Stimulated activated CD4-positive, alpha-beta T cell treated with anti-CD3 and anti-CD28 coated beads, Interleukin-15, amount 100 ng/mL, for 48 hours (primary cell): ENCODE measurements around the gene RPS14.
A peak's percentile ranks its signal among the peaks of the same experiment; 100 is the strongest.

ENCODE experiments used
- DNase-seq, 2 donors: peaks; one replicate each; pipeline ENCODE4 v3.0.0-alpha.2; 2020; ENCODE audit warnings: low read depth in 2 of 2

RPS14 gene

DNA sequence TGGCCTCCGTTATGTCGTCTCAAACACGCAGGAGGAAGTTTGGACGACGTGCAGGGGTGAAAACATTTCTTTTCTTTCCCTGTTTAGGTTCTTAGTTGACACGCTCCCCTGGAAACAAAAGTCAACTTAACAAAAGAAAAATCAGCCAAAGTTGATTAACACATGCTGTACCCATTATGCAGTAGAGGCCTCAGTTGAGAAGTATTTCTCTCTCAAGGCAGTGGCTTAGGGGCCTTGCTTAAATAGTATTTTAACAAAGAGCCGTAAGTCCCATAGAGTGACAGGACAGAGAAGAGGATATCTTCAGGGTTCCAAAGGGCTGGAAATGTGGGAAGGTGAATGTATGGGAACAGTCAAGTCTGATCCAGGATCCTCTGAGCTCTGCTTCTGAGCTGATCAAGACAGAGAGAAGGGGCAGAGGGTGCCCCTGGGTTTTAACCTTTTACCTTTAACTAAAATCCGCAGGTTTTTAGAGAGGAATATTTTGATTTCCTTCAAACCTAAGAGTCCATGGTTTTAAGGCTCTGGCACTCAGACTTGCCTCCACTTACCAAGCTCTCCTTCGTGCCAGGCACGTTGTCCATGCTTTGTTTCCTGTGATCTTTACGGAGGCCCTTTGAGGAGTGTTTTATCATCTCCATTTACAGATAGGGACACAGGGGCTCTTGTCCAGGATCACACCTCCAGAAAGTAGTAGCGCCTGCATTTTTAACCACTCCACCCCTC is 36.2 kb downstream of the RPS14 start:
- no peak for DNase-seq

DNA sequence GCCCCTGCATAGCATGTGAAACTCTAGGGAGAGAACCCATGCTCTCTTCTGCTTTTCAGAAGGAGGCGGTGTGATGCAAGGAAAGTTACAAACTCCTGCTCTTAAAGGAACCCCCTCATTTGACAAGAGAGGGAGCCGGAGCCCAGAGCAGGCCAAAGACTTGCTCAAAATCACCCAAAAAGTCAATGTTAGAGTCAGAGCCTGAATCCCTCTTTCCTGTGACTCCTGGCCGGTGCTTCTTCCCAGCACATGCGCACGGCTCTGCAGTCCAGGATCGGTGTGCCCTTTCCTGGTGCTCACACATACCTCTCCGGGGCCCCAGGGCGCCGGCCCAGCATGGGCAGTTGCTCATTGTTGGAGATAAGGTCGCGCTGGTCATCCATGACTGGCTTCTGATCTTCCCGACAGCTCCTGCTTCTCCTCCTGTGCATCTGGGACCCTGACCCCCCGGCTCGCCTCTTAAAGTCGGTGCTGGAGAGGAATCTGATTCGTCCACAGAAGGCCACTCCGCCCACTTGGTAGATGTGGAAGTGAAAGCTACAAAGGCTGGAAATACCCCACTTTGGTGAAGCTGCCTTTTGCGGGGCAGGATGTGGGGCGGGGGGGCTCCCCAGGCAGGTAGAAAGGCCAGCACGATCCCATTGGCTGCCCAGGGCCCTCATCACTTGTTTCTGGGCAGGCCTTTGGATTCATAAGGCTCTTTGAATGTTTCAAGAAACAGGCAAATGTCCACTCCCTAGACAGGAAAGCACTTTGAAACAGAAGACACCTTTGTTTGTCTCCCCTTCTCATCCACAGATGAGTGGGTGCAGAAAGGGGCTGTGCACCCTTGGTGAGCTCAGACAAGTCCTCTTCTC is 37.0 kb downstream of the RPS14 start, which contains the start of gene CD74:
Gene CD74, minus strand, starts transcription at position 592 of the 857 bp plus-strand sequence. Its CDS starts 161 bp downstream, at position 431.
- DNase-seq = peak; percentile 87

DNA sequence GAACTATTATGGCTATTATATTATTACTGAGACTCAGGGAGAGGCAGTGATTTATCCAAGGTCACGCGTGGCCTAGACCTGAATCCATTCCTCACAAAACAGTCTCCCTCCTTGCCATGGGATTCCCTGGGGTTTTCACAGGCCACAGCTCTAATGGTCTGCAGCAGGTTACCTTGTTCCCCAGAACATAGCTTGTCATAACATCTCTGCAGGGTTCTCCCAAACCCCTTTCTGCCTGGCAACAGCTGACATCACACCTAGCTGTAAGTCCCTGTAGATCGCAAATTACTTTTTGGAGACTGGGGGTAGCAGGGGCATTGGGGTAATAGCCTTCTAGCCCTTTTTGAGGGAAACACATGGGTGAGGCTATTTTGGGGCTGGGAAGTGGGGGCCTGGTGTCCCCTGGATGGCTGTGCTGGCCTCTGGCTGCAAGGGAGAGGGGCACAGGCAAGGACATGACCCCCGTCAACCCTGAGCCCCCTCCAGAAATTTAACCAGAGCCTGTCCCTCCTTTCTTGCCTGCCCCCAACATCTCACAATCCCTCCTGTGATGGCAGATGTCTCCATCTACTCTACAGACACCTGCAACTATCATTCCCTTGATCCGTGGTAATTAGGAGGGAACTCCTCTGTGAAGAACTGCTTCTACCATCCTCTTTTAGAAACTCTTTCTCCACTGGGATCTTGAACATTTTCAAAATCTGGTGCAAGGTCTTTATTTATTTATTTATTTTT is 38.1 kb downstream of the RPS14 start:
- DNase-seq = peak; percentile 45 to 61

DNA sequence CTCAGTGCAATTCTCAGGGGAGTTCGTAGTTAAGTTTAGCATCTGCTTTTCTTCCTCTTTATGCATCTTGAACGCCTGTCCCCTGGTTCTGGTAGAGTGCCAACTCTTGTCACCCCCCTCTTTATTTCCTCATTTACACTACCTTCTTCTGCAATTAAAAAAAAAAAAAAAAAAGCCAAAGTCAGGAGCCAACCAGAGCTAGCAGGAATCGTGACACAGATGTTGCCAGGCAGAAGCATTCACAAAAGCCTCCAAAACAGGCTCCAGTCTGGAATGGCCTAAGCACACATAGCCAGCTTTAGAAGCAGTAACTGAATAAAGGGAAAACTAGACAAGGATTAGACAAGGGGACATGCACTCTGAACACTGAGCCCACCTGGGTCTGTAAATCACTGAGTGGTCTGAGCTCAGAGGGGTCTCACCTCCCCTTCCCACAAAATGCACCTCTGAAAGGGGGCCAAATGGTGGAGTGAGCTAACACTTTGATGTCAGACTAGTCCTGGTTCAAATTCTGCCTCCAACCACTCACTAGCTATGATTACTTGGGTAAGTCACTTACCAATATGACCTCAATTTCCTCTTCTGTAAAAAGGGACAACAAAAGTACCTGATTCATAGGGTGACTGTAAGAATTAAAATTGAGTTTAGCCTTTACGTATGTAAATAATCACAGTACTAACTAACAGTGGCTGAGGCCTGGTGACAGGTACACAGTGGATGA is 38.9 kb downstream of the RPS14 start:
- no peak for DNase-seq

DNA sequence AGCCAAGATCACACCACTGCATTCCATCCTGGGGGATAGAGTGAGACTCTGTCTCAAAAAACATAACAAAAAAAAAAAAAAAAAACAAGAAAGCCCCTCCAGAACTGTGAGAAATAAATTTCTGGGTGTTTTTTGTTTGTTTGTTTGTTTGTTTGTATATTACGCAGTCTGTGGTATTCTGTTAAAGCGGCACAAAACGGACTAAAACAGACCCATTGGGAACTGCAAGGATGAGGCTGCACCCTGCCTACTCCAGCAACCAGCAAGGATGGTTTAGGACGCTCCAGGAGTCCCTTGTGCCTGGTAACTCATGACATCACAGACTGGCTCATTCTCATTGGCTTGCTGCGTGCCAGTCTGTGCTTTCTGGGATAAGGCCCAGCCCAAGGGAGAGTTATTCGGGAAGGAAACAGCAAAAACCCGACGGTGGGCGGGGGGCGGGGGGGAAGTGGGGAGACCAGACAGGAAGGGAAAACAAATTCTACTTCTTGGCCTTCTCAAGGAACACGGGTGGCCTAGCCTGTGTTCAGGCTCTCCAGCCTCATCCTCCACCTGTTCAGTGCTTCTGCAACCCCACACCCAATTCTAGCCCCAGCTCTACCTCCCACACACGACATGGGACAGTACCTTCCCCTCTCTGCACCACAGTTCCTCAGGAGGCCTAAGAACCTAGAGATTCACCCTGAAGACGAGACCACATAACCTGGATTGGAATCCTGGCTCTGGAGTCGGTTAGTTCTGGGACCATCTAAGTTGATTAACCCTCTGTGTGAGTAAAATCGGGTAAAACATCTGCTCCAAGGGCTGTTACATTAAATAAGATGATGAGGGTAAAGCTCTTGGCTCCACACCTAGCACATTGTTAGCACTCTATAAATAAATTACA is 39.7 kb downstream of the RPS14 start:
- peak; percentile 19 to 40 for DNase-seq

DNA sequence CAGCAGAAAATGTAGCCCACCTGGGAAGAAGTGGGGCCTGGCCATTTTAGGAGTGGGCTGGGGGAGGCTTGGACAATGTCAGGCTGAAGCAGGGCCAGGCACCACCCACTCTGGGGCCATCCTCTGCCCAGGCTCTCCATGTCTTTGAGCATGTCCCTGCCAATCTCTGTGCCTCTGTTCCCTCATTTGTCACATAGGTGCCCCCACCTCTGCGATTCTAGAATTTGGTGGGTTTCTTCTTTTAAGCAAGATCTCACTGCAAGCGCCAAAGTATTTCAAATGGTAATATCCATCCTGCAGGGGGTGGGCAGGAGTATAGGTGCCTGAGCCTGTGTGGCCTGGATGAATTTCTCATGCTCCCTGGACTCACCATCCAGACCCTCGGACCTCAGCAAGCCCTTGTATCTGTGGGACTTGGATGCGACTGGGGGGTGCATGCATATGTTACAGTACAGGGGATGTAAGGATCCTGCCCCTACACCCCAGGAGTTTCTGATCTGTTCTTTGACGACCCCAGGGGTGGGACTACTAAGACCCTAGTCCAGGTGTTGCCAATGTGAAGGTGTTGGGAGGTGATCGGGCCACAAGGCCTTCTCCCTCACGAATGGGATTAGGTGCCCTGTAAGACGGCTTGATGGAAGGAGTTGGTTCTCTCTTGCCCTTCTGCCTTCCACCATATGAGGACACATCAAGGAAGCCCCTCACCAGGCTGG is 41.2 kb downstream of the RPS14 start:
- no peak for DNase-seq

DNA sequence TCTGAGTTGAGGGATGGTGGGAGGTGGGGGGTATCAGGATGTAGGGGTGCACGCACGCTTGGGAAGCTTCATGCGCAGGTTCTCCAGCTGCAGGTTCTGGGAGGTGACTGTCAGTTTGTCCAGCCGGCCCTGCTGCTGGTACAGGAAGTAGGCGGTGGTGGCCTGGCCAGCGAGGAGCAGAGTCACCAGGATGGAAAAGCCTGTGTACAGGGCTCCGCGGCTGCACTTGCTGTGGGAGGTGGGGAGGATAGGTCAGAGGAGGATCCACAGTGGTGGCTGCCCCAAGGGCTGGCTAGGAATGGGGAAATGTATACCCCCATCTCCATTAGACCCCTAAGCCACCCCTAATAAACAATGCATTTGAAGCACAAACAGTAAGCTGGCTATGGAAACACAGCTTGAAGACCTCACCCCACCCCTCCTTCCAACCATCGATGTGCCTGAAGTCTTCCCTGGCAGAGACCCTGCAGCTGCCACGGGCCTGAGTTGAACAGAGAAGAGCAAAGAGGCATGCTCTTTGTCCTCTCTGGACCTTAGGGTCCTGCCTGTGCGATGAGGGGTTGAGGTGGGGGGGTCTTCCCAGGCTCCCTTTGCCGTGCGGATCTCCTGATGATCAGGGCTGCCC is 42.3 kb downstream of the RPS14 start:
- no peak for DNase-seq

DNA sequence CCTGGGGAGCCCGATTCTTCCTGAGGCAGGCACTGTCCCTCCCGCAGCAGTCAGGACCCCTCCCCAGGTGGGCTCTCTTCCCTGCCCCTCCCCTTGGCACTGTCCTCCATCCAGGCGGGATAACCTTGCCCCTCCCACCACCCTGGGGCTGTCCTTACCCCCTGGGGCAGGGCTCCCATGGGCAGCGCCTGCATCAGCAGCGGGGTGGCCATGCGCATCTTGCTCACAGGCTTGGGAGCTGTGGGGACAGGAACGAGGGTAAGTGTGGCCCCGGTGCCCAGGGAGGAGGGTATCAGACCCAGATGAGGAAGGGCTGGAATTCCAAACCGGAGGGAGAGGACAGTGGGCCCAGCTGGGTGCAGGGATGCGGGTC is 42.8 kb downstream of the RPS14 start:
- DNase-seq = no peak

DNA sequence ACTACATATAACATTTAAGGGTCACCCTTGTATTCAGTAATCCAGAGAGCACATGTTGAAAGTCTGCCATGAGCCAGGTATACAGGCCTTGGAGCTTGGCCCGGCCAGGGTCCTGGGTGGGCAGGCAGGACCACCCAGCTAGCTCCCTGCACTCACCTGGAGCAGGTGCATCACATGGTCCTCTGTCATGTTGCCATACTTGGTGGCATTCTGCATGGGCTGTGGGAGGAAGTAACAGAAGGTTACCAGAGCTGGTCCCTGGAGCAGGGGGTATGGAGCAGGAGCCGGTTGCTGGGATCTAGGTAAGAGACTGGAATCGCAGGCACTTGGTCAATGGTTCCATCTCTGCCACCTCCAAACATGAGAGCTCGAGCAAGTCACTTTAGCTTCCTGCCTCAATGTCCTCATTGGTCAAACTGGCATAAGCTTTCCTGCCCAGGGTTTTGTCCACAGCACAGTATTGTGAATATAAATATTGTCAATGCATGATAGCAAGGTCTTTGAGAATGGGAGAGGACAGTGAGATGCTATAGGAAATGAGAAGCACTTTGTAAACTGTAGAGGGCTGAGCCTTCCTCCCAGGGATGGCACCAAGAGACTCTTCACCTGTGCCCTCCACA is 43.3 kb downstream of the RPS14 start:
- DNase-seq = no peak

DNA sequence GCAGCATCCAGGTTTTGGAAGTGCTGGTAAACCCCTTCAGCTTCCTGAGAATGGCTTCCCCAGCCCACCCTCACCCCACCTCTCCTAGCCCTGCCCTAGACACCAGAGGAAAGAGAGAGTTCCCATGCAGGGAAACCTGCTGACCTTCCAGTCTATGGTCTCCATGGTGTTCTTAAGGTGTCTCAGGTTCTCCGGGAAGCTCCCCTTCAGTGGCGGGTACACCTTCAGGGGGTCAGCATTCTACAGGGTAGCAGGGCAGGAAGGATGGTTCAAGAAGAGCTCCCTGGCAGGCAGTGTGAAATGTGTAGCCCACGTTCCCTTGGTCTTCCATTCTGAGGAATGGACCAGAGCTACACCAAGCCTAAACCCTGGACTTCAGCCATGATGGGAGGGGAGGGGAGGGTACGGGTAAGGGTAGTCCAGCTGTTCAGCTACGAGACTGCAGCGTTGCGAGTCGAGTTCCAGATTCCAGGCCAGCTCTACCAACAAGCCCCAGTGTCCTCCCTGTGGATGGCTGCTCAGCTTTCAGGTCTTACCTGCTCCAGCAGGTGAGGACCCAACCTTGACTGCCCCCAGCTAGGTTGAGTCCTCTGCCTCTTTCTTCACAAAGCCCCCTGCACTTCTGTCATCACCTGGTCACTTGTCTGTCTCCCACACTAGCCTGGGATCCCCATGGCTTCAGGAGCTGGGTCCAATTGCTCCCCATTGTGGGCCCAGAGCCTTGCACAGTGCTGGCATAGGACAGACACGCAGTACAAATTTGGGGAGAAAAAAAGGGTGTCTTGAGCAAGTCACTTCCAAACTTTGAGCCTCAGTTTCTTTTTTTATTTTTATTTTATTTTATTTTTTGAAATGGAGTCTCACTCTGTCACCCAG is 44.4 kb downstream of the RPS14 start:
- DNase-seq = no peak

DNA sequence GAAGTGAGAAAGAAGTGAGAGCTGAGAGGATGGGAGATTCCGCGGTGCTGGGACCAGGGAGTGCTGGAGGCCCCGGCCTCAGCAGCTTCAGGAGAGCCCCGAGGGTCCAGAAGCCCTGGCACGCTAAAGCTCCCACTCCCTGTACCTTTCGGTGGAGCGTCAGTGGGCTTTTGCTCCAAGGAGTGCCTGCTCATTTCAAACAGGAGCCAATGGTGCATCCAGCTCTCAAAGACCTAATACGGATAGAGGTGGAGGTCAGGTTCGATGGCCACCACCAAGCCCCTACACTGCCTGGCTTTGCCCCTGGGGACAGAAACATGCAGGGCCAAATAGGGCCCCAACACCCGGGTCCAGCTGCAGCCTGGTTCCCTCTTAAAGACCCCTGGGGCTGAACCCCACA is 45.0 kb downstream of the RPS14 start:
- DNase-seq = no peak

DNA sequence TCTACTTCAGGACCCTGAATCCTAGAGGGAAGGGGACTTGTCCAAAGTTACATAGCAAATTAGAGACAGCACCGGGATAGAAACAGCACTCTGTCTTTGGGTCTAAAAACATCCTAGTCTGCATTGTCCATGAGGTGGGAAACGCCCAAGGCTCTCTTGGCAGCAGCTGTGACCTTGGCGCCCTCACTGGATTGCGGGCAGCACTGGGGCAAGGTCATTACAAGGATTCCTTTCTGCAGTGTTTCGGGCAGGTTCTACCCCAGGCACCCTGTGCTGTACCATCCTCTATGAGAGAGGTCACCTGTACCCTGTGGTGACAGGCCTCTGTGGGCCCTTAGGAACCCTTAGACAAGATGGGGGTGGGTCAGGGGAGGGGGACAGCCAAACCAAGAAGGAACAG is 45.4 kb downstream of the RPS14 start:
- DNase-seq = no peak

DNA sequence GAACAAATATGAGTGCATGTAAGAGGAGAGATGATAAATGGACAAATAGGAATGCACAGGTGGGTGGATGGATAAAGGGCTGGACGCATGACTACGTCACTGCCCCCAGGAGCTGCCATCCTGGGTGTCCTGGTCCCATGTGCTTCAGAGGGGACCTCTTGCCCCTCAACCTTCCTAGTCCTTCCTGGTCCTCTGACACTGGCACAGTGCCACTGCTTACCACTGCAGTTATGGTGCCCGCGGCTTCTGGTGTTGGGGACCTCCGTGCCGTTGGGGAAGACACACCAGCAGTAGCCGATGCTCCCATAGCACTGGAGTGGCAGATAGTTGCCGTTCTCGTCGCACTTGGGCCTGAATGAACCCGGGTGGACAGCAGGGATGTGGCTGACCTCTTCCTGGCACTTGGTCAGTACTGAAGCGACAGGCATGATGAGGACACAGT is 46.6 kb downstream of the RPS14 start:
- no peak for DNase-seq

DNA sequence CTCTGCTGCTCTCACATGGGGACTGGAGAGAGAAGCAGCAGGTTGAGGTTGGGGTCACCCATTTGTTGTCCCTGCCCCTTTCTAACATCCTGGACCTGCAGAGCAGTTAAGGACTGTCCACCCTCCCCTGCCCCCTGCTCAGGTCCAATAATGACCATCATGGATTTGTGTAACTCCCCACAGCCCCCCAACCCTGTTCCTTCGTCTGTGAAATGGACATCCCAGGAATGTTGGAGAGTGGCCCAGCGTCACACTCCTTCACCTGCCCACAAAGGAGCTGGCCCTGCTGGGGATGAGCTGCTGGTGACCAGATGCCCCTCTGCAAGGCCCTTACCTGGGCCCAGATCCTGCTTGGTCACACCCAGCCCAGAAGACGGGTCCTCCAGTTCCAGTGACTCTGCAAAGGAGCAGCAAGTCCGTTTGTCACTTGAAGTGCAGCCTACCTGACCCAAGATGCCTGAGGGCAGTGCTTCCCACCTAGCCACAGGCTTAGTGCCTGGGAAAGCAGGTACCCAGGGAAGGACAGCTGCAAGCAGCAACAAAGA is 47.2 kb downstream of the RPS14 start:
- no peak for DNase-seq

DNA sequence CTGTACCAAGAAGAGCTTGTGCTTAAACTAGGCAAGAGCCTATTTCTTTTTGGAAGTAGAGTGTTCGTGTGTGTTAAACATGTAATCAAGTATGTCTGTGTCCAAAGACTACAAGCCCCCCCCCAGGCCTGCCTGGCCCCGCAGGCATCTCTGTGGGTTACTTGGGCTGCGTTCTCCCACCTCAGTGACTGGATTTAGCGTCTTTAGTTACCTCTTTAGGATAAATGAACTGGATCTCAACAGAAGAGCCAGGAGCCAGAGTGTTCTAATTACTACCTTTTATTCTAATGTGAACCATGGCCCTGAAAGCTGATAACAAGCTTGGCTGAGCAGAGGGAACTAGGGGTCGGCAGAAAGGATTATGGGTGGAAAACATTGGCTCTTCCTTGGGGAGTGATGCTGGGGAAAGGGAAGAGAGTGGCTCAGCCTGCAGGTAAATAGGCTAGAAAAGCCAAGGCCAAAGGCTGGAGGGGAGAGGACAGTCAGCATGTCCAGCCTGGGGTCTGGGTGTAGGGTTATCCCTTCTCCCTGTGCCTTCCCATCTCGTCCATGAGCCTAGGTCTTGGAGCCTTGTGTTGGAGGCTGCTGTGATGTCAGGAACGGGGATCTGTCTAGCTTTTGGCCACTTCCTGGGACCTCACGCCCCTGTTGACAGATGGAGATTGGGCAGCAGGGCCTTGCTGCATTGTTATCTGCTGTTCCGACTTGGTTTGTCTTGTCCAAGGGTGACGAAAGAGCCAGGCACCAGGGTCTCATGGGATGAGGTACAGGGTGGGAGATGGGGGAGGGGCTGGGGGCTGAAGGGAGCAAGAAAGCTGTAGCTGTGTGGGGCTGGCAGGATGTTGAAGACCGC is 47.9 kb downstream of the RPS14 start:
- no peak for DNase-seq

DNA sequence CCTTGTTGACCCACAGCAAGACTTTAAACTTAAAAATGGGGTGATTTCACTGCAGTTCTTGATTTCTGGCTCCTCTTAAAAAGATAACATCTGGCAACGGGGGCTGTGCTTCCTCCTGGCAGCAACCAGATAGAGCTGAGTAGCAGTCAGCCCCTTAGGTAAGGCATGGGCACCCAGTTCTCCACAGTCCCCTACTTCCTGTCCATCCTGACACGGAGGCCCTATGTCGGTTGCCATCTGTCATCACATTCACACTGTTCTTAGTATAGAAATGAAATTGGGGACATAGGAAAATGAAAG is 48.5 kb downstream of the RPS14 start:
- DNase-seq = no peak
